ENCODE data around the gene ZCCHC24. TPM values are rescaled to one million over a fixed set of nuclear protein-coding genes. Genes with fewer than 3 reads are reported as not detected.

ZCCHC24 gene
- total RNA-seq, 2 experiments from 2014 or later, result 0.53 to 0.75 TPM

DNA sequence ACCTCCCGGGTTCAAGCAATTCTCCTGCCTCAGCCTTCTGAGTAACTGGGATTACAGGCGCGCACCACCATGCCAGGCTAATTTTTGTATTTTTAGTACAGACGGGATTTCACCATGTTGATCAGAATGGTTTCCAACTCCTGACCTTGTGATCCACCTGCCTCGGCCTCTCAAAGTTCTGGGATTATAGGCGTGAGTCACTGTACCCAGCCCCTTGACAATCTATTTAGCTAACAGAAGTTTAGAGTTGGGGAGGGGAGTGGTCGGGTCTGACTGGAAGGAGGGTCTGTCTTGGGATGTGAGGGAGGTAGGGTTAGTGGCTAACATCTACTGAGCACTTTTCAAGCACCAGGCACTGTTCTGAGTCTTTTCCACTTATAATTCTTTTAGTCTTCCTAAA, 27.0 kb upstream of the ZCCHC24 start:
- Mint-ChIP-seq H3K4me1 (no peaks in the 10 kb centered on the region), H3K4me3 (no peak overlapping the region), H3K9me3 (ENCODE audit: low read depth) (no peaks in the 10 kb centered on the region), H3K27ac (no peak overlapping the region), H3K27me3 (peaks cover 9% of the 10 kb centered on the region), H3K36me3 (ENCODE audit: low read depth) (no peaks in the 10 kb centered on the region)
- intact Hi-C loops (cut with DNase I, micrococcal nuclease), result no loop called here
- ATAC-seq (no peak), DNase-seq (no peak)
- CTCF ChIA-PET, result interaction anchor here (0.6 to 5.6 kb wide), 5 partner anchors 9 to 579 kb away, joined by 3 to 56 read pairs (median 3); no protein-coding TSS in a partner anchor
- POLR2A ChIA-PET, result no interaction called here

DNA sequence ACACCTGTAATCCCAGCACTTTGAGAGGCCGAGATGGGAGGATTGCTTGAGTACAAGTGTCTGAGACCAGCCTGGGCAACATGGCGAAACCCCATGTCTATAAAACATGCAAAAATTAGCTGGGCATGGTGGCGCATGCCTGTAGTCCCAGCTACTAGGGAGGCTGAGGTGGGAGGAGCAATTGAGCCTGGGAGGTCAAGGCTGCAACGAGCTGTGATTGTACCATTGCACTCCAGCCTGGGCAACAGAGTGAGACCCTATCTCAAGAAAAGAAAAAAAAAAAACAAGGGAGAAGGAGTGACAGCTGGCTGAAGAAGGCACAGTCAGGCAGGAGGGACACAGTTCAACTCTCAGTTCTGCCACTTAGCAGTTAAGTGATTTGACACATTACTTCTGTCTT, 26.4 kb upstream of the ZCCHC24 start:
- H3K27ac Mint-ChIP-seq, result no peak overlapping the region
- no peaks in the 10 kb centered on the region for H3K36me3 Mint-ChIP-seq (ENCODE audit: low read depth)
- POLR2A ChIA-PET, result no interaction called here
- ATAC-seq (no peak), DNase-seq (no peak)
- no peak overlapping the region for H3K4me3 Mint-ChIP-seq
- no peaks in the 10 kb centered on the region for H3K4me1 Mint-ChIP-seq
- peaks cover 8% of the 10 kb centered on the region for H3K27me3 Mint-ChIP-seq
- CTCF ChIA-PET, result interaction anchor here (0.6 to 5.6 kb wide), 4 partner anchors 9 to 579 kb away, joined by 3 to 56 read pairs (median 3); no protein-coding TSS in a partner anchor
- intact Hi-C loops (cut with DNase I, micrococcal nuclease), result no loop called here
- no peaks in the 10 kb centered on the region for H3K9me3 Mint-ChIP-seq (ENCODE audit: low read depth)

DNA sequence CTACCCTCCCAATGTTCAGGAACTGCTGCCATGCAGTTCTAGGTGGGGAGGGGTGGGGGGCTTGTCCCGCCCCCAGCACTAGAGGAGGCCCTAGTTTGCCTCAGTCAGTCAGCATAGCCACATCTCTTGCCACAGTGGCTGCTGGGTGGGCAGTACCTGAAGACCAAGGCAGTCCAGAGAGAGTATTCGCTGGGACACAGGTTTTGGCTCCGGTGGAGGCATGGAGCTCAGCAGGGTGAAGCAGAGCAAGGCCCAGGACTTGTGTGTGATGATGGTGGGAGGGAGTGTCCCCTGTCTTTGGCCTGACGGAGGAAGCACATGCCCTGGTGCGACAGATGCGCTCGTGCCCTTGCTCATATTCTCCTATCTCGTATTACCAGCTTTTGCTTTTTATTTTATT, 24.7 kb upstream of the ZCCHC24 start:
- ChIA-PET POLR2A (no interaction called here), CTCF (interaction anchor here (0.9 to 5.6 kb wide), 3 partner anchors 18 to 96 kb away, joined by 3 to 56 read pairs (median 3); no protein-coding TSS in a partner anchor)
- no peak for ATAC-seq
- Mint-ChIP-seq H3K9me3 (ENCODE audit: low read depth) (no peaks in the 10 kb centered on the region), H3K36me3 (ENCODE audit: low read depth) (no peaks in the 10 kb centered on the region), H3K27ac (no peak overlapping the region), H3K4me3 (no peak overlapping the region), H3K27me3 (peaks cover 7% of the 10 kb centered on the region), H3K4me1 (no peaks in the 10 kb centered on the region)
- intact Hi-C loops (cut with DNase I, micrococcal nuclease), result no loop called here
- DNase-seq, result no peak

DNA sequence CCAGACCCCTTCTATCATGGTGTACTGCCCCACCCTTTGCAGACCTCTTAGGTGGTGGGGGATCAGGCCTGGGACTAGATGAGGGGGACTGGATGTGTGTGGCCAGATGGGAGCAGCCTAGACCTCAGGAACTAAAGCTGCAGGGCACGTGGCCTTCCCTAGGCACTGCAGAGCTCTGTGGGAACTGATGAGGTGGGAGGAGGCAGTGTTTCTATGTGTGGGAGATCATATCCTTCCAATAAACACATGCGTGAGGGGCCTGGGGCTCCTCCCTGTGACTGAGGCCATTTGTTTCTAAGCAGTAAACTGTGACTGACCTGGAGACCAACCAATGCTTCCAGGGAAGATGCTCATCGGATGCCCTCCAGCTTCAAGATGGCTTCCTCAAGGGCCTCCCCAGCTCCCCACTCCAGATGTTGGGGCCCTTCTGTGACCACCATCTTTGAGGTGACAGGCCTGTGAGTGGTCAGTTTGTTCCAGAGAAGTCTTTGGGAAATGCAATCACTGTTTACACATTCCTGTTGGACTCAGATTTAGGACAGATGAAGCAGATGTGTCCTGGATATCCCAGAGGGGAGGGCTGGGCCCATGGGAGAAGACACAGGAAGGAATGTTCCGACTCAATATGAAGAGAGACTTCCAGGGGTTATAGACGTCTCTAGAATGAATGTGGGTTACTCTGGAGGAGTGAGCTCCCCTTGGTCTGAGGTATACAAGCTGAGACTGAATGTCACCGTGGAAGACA, 23.6 kb upstream of the ZCCHC24 start:
- Mint-ChIP-seq H3K4me3 (no peak overlapping the region), H3K9me3 (ENCODE audit: low read depth) (no peaks in the 10 kb centered on the region), H3K36me3 (ENCODE audit: low read depth) (no peaks in the 10 kb centered on the region), H3K4me1 (no peaks in the 10 kb centered on the region), H3K27me3 (peaks cover 6% of the 10 kb centered on the region), H3K27ac (no peak overlapping the region)
- CTCF ChIA-PET, result interaction anchor here (0.5 to 5.6 kb wide), 8 partner anchors 9 to 129 kb away, joined by 3 to 56 read pairs (median 5); no protein-coding TSS in a partner anchor
- intact Hi-C loops (cut with DNase I, micrococcal nuclease), result no loop called here
- DNase-seq, result no peak
- POLR2A ChIA-PET, result no interaction called here
- ATAC-seq, result no peak

DNA sequence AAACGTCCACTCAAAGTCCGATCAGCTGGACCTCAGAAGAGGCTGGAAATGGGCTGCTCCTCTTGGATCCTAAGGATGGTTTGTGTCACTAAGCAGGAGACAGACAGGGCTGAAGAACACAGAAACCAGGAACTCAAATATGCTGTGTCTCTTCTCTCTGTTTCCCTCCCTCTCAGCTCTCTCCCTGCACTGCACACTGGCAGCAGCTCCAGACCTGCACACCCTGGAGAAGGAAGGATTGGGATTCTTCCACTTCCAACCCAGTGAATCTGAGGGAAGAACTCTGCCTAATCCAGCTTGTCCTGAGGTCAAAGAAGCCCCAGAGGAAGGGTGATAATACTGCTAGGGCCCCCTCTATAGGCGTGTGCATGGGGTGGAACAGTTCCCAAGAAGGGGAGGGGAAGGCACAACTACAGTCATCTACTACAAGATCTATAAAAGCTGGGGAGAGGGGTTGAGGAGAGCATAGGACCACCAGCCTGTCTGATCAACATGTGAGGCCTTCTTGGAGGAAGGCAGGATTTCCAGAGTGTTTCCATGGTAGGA, 22.7 kb upstream of the ZCCHC24 start:
- no peak overlapping the region for H3K27ac Mint-ChIP-seq
- DNase-seq (no peak), ATAC-seq (no peak)
- H3K4me1 Mint-ChIP-seq, result no peaks in the 10 kb centered on the region
- intact Hi-C loops (cut with DNase I, micrococcal nuclease), result no loop called here
- ChIA-PET POLR2A (no interaction called here), CTCF (interaction anchor here (0.5 to 5.6 kb wide), 23 partner anchors 9 to 1504 kb away, joined by 3 to 56 read pairs (median 4); no protein-coding TSS in a partner anchor)
- no peaks in the 10 kb centered on the region for H3K36me3 Mint-ChIP-seq (ENCODE audit: low read depth)
- H3K27me3 Mint-ChIP-seq, result peaks cover 4% of the 10 kb centered on the region
- H3K4me3 Mint-ChIP-seq, result no peak overlapping the region
- H3K9me3 Mint-ChIP-seq (ENCODE audit: low read depth), result no peaks in the 10 kb centered on the region

DNA sequence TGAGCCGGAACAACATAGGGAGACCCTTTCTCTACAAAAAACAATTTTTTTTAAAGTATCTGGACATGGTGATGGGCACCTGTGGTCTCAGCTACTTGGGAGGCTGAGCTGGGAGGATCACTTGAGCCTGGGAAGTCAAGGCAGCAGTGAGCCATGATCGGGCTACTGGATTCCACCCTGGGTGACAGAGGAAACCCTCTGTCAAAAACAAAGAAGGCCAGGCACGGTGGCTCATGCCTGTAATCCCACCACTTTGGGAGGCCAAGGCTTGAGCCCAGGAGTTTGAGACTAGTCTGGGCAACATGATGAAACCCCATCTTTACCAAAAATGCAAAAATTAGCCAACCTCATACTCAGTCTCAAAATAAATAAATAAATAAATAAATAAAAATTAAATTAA, 19.9 kb upstream of the ZCCHC24 start:
- ATAC-seq, result no peak
- no peak for DNase-seq
- Mint-ChIP-seq H3K4me1 (no peaks in the 10 kb centered on the region), H3K27ac (no peak overlapping the region), H3K27me3 (no peaks in the 10 kb centered on the region), H3K9me3 (ENCODE audit: low read depth) (no peaks in the 10 kb centered on the region), H3K4me3 (no peak overlapping the region), H3K36me3 (ENCODE audit: low read depth) (no peaks in the 10 kb centered on the region)
- ChIA-PET CTCF (no interaction called here), POLR2A (no interaction called here)
- intact Hi-C loops (cut with DNase I, micrococcal nuclease), result no loop called here

DNA sequence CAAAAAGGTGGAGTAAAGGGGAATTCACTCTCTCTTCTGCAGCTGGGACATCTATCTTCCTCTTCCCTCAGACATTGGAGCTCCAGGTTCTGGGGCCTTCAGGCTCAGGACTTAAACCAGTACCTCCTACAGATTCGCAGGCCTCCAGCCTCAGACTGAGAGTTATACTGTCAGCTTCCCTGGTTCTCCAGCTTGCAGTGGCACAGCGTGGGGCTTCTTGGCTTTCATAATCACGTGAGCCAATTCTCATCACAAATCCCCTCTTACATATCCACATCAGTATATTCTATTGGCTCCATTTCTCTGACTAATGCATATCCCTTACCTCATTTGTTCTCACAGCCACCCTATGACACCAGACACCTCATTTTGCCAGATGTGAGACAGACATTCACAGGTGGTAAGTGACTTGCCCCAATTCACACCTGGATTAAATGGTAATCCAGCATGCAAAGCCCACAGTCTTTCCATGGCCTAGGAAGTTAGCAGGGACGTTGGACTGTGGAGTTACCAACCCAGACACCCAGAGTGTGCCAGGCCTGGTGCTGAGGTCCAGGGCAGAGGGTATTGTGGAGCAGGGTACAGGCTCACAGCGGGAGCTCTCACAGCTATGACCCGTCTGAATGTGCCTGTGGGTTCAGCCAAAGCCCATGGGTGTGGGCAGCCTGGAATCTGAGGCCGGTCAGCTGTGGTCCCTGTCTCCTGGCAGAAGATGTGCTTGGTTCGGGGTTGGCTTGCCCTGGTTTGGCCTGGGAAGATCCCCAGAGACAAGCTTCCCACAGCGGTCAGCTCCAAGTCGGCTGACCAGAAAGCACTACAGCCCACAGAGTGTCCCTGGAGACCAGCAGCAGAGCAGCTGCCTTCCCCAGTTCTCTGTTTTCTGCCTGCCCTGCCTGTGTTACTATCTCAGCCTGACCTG, 18.4 kb upstream of the ZCCHC24 start:
- no peaks in the 10 kb centered on the region for H3K4me1 Mint-ChIP-seq
- no peaks in the 10 kb centered on the region for H3K36me3 Mint-ChIP-seq (ENCODE audit: low read depth)
- CTCF ChIA-PET, result interaction anchor here (0.5 to 1.2 kb wide), 2 partner anchors 8 to 89 kb away, joined by 3 read pairs; no protein-coding TSS in a partner anchor
- H3K27me3 Mint-ChIP-seq, result no peaks in the 10 kb centered on the region
- H3K27ac Mint-ChIP-seq, result no peak overlapping the region
- no peak for ATAC-seq
- no peaks in the 10 kb centered on the region for H3K9me3 Mint-ChIP-seq (ENCODE audit: low read depth)
- POLR2A ChIA-PET, result no interaction called here
- DNase-seq, result no peak
- intact Hi-C loops (cut with DNase I, micrococcal nuclease), result no loop called here
- H3K4me3 Mint-ChIP-seq, result no peak overlapping the region

DNA sequence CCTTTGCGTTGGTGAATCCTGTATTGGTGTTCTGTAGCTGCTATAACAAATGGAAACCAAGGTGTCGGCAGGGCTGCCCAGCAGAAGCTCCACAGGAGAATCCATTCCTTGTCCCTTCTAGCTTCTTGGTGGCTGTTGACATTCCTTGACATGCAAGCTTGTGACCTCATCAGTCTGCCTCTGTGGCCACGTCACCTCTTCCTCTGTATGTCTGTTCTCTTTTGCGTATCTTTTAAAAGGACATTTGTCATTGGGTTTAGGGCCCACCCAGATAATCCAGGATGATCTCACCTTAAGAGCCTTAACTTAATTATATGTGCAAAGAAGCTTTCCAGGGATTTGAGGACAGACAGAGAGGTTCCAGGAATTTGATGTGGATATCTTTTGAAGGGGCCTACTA, 15.3 kb upstream of the ZCCHC24 start:
- intact Hi-C loops (cut with DNase I, micrococcal nuclease), result no loop called here
- no peaks in the 10 kb centered on the region for H3K36me3 Mint-ChIP-seq (ENCODE audit: low read depth)
- CTCF ChIA-PET, result interaction anchor here (0.8 to 2.9 kb wide), 4 partner anchors 8 to 86 kb away, joined by 4 to 13 read pairs (median 4); no protein-coding TSS in a partner anchor
- H3K4me3 Mint-ChIP-seq, result no peak overlapping the region
- POLR2A ChIA-PET, result no interaction called here
- DNase-seq, result no peak
- H3K27me3 Mint-ChIP-seq, result peaks cover 1% of the 10 kb centered on the region
- H3K4me1 Mint-ChIP-seq, result no peaks in the 10 kb centered on the region
- ATAC-seq, result no peak
- H3K27ac Mint-ChIP-seq, result no peak overlapping the region
- no peaks in the 10 kb centered on the region for H3K9me3 Mint-ChIP-seq (ENCODE audit: low read depth)

DNA sequence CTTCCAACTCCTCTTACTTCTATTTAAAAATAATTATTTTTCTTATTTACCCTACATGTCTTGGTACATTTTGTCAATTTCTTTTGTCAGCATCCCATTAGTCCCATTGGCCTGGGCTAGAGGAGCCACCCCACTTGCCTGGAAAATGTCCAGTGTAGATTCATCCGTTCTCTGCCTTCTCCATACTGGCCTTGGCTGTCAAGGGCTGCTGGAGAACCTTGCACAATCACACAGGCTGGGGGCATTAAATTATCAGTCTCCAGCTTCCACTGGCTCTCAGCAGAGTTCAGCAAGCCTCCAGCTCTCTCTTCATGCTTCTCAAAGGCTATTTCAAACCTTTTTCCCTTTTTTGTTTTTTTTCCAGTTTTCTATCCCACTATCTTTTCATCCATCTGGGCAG, 13.8 kb upstream of the ZCCHC24 start:
- ATAC-seq (no peak), DNase-seq (no peak)
- Mint-ChIP-seq H3K4me1 (no peaks in the 10 kb centered on the region), H3K9me3 (ENCODE audit: low read depth) (no peaks in the 10 kb centered on the region), H3K27ac (no peak overlapping the region), H3K27me3 (peaks cover 1% of the 10 kb centered on the region), H3K36me3 (ENCODE audit: low read depth) (no peaks in the 10 kb centered on the region), H3K4me3 (no peak overlapping the region)
- ChIA-PET CTCF (interaction anchor here (0.9 kb wide), 1 partner anchor 22 kb away, joined by 3 read pairs; no protein-coding TSS in a partner anchor), POLR2A (no interaction called here)
- intact Hi-C loops (cut with DNase I, micrococcal nuclease), result no loop called here

DNA sequence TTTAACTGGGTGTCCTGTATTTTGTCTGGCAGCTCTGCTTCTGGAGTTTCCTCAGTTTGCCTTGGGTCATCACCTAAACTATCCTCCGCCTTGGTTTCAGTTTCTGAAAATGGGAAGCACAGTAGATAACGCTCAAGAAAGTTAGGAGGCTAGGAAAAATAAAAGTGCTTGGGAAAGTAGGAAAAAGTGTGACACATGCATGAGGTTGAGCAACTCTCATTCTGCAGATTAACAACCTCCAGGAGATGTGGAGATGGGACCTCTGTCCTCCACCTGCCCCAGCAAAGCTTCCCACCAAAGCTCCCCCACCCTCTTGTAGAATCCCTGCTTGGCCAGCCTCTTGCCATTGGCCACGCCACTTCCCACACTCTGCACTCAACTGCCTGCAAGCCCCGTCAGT, 13.1 kb upstream of the ZCCHC24 start:
- no peak for ATAC-seq
- CTCF ChIA-PET, result interaction anchor here (0.7 kb wide), 1 partner anchor 65 kb away, joined by 3 read pairs; no protein-coding TSS in a partner anchor

DNA sequence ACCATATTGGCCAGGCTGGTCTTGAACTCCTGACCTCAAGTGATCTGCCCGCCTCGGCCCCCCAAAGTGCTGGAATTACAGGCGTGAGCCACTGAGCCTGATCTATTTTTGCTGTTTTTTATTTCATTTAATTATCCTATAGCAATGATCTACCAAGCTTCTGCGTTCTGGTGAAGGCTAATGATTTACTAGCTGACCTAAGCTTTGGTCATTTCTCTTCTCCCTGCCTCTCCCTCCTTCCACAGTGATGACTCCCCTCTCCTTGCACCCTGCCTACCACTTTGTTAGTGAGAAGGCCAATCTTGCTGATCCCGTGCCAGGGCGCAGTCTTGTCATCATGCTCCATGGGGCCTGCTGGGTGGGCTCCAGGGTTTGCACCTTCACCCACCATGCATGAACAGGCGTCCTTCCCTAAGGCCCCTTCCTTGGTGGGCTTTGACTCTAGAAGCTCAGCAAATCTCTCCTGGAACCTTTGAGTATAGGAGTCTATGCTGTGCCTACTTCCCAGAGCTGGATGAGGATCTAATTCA, 11.9 kb upstream of the ZCCHC24 start:
- Mint-ChIP-seq H3K27ac (no peak overlapping the region), H3K9me3 (ENCODE audit: low read depth) (no peaks in the 10 kb centered on the region), H3K27me3 (peaks cover 1% of the 10 kb centered on the region), H3K4me1 (no peaks in the 10 kb centered on the region), H3K4me3 (no peak overlapping the region), H3K36me3 (ENCODE audit: low read depth) (no peaks in the 10 kb centered on the region)
- ATAC-seq (no peak), DNase-seq (no peak)
- POLR2A ChIA-PET, result interaction anchor here (0.7 kb wide), 1 partner anchor 41 kb away, joined by 4 read pairs; no protein-coding TSS in a partner anchor
- CTCF ChIA-PET, result interaction anchor here (0.6 kb wide), 2 partner anchors 19 to 85 kb away, joined by 3 read pairs; no protein-coding TSS in a partner anchor
- intact Hi-C loops (cut with DNase I, micrococcal nuclease), result no loop called here

More for the DNA sequence above, 13.1 kb upstream of the ZCCHC24 start:
- Mint-ChIP-seq H3K4me1 (no peaks in the 10 kb centered on the region), H3K27me3 (peaks cover 1% of the 10 kb centered on the region), H3K36me3 (ENCODE audit: low read depth) (no peaks in the 10 kb centered on the region), H3K4me3 (no peak overlapping the region), H3K9me3 (ENCODE audit: low read depth) (no peaks in the 10 kb centered on the region), H3K27ac (no peak overlapping the region)
- no peak for DNase-seq
- intact Hi-C loops (cut with DNase I, micrococcal nuclease), result no loop called here
- POLR2A ChIA-PET, result interaction anchor here (0.7 kb wide), 1 partner anchor 177 kb away, joined by 3 read pairs; no protein-coding TSS in a partner anchor
